Panc1 (cell line): ENCODE measurements around the gene BDP1. TPM values are rescaled to one million over a fixed set of nuclear protein-coding genes. Genes with fewer than 3 reads are reported as not detected.

Experiments used
- ATAC-seq: fragments of 200-7000 bp; cut with Tn5 transposase; 2 replicates; pipeline ENCODE4 v1.9.1; 2020; ENCODE audit warnings: mild to moderate bottlenecking, moderate library complexity
- BruUV-seq: library from RNA; stranded (reverse); fragments of 400-500 nt; replicated peaks from 2 replicates; lab custom pipeline; 2021; lab: Mats Ljungman, UMichigan
- CTCF ChIA-PET: fragments of 300-600 bp; sonication (Branson Sonifier 250); formaldehyde crosslinking; loops from one replicate; lab custom pipeline; 2022; ENCODE audit warnings: antibody characterized with exemption; lab: Charles Lee
- POLR2A ChIA-PET: fragments of 300-600 bp; sonication (Branson Sonifier 250); formaldehyde crosslinking; loops from one replicate; lab custom pipeline; 2022; ENCODE audit warnings: antibody characterized with exemption; lab: Charles Lee
- DNase-seq: peaks from one replicate; pipeline ENCODE4 v3.0.0-alpha.2; 2010; ENCODE audit warnings: low read depth, low spot score
- H3K27ac ChIP-seq: 2 replicates; pipeline ENCODE4 v1.5.1; 2011; ENCODE audit warnings: mild to moderate bottlenecking, low read length, inconsistent platforms
- H3K27me3 ChIP-seq: fragments of 200-500 bp; sonication (Bioruptor generic); 2 replicates; pipeline ENCODE4 v1.6.0; 2014; ENCODE audit warnings: low read length, inconsistent platforms; ENCODE audit not compliant: control insufficient read depth, insufficient read depth
- H3K36me3 ChIP-seq: fragments of 200-500 bp; sonication (Bioruptor generic); 2 replicates; pipeline ENCODE4 v1.5.1; 2014; ENCODE audit warnings: inconsistent platforms, mild to moderate bottlenecking, low read length, moderate library complexity; ENCODE audit not compliant: control insufficient read depth, insufficient read depth
- H3K4me1 ChIP-seq: 2 replicates; pipeline ENCODE4 v1.5.1; 2011; ENCODE audit warnings: inconsistent platforms, mild to moderate bottlenecking, low read length, moderate library complexity; ENCODE audit not compliant: control insufficient read depth, insufficient read depth
- H3K4me3 ChIP-seq, 2 experiments: 2 replicates each; pipeline ENCODE4 v1.5.1; 2011 to 2012; ENCODE audit warnings: low read depth in 2 of 2, low read length in 2 of 2, mild to moderate bottlenecking in 2 of 2, inconsistent platforms in 1 of 2, moderate library complexity in 1 of 2
- H3K9me3 ChIP-seq: fragments of 200-500 bp; sonication (Bioruptor generic); 2 replicates; pipeline ENCODE4 v1.5.1; 2014; ENCODE audit warnings: low read depth, mild to moderate bottlenecking, inconsistent platforms, low read length, moderate library complexity; ENCODE audit not compliant: control insufficient read depth, insufficient read depth
- POLR2AphosphoS5 ChIP-seq: IDR thresholded peaks from 2 replicates; pipeline ENCODE4 v1.6.1; 2012; ENCODE audit warnings: mild to moderate bottlenecking, low read depth, low read length, moderate library complexity
- SIN3A ChIP-seq: IDR thresholded peaks from 2 replicates; pipeline ENCODE4 v1.6.1; 2012; ENCODE audit warnings: low read depth, mild to moderate bottlenecking, low read length, moderate library complexity, borderline replicate concordance; ENCODE audit not compliant: insufficient read depth
- TCF7L2 ChIP-seq: IDR thresholded peaks from 2 replicates; pipeline ENCODE4 v1.6.1; 2011; ENCODE audit warnings: mild to moderate bottlenecking, low read depth, low read length, inconsistent platforms
- in situ Hi-C: cut with HindIII; loops from 2 replicates; pipeline ENCODE4 v1.10.0; 2016; ENCODE audit warnings: low sequenced_read_pairs, low pct_unique_long_range_greater_than_20kb
- intact Hi-C: fragments of 100-400 bp; cut with micrococcal nuclease; formaldehyde crosslinking; loops from one replicate; pipeline ENCODE4 v1.10.0; 2022; ENCODE audit not compliant: unreplicated experiment
- total RNA-seq: library from RNA; stranded (reverse); gene quantifications from one replicate; pipeline ENCODE4 v1.2.1, GENCODE V29; 2021; ENCODE audit not compliant: unreplicated experiment
- TF ChIP-seq, protein P1 (sequence below), 2 experiments: IDR thresholded peaks; 2 replicates each; pipeline ENCODE4 v1.6.1; 2011 to 2012; ENCODE audit warnings: low read depth in 2 of 2, control low read depth in 1 of 2, low read length in 1 of 2, mild to moderate bottlenecking in 1 of 2, moderate library complexity in 1 of 2; ENCODE audit not compliant: insufficient read depth in 1 of 2
- TF ChIP-seq, protein P2 (sequence below): fragments of 450-650 bp; IDR thresholded peaks from 2 replicates; pipeline ENCODE4 v1.5.1; 2017; ENCODE audit warnings: mild to moderate bottlenecking

Gene BDP1
- total RNA-seq, 1 experiment from 2014 or later, result 30.7 TPM

DNA sequence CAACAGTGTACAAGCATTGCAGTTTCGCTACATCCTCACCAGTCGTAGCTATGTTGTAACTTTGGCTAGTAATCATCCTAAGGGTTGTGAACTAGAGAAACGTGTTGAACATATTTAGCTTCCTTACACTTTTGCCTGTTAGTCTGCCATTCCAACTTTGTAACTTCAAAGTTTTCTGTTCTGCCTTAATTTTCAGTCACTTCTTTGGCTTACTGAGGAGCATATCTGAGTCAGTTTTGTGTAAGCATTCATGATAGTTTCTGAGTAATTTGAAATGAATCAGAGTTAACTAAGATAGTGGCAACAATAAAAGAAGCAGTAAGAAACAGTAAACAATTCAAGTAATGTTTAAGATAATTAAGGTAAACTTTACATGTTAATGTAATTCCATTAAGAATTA, 72.8 kb downstream of the BDP1 start:
- no peak for DNase-seq
- Histone ChIP-seq H3K9me3 (no peaks in the 10 kb centered on the region), H3K4me1 (no peaks in the 10 kb centered on the region), H3K4me3 (no peak overlapping the region), H3K27me3 (no peaks in the 10 kb centered on the region), H3K27ac (no peak overlapping the region), H3K36me3 (peaks cover 21% of the 10 kb centered on the region)
- intact Hi-C loops, result no loop called here
- BruUV-seq, result no TSS peak
- no peak for ATAC-seq
- TF ChIP-seq, protein P1, sequence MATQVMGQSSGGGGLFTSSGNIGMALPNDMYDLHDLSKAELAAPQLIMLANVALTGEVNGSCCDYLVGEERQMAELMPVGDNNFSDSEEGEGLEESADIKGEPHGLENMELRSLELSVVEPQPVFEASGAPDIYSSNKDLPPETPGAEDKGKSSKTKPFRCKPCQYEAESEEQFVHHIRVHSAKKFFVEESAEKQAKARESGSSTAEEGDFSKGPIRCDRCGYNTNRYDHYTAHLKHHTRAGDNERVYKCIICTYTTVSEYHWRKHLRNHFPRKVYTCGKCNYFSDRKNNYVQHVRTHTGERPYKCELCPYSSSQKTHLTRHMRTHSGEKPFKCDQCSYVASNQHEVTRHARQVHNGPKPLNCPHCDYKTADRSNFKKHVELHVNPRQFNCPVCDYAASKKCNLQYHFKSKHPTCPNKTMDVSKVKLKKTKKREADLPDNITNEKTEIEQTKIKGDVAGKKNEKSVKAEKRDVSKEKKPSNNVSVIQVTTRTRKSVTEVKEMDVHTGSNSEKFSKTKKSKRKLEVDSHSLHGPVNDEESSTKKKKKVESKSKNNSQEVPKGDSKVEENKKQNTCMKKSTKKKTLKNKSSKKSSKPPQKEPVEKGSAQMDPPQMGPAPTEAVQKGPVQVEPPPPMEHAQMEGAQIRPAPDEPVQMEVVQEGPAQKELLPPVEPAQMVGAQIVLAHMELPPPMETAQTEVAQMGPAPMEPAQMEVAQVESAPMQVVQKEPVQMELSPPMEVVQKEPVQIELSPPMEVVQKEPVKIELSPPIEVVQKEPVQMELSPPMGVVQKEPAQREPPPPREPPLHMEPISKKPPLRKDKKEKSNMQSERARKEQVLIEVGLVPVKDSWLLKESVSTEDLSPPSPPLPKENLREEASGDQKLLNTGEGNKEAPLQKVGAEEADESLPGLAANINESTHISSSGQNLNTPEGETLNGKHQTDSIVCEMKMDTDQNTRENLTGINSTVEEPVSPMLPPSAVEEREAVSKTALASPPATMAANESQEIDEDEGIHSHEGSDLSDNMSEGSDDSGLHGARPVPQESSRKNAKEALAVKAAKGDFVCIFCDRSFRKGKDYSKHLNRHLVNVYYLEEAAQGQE (IDR thresholded peaks at IDR 0.05; ENCODE audit: insufficient read depth in 1 of 2, low read depth in 2 of 2, low read length in 1 of 2), result no peak
- no peak for TF ChIP-seq SIN3A
- TF ChIP-seq POLR2AphosphoS5, result no peak
- no peak for TF ChIP-seq TCF7L2
- TF ChIP-seq, protein P2, sequence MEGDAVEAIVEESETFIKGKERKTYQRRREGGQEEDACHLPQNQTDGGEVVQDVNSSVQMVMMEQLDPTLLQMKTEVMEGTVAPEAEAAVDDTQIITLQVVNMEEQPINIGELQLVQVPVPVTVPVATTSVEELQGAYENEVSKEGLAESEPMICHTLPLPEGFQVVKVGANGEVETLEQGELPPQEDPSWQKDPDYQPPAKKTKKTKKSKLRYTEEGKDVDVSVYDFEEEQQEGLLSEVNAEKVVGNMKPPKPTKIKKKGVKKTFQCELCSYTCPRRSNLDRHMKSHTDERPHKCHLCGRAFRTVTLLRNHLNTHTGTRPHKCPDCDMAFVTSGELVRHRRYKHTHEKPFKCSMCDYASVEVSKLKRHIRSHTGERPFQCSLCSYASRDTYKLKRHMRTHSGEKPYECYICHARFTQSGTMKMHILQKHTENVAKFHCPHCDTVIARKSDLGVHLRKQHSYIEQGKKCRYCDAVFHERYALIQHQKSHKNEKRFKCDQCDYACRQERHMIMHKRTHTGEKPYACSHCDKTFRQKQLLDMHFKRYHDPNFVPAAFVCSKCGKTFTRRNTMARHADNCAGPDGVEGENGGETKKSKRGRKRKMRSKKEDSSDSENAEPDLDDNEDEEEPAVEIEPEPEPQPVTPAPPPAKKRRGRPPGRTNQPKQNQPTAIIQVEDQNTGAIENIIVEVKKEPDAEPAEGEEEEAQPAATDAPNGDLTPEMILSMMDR, result no peak
- in situ Hi-C loops, result no loop called here
- ChIA-PET POLR2A (no interaction called here), CTCF (no interaction called here)

DNA sequence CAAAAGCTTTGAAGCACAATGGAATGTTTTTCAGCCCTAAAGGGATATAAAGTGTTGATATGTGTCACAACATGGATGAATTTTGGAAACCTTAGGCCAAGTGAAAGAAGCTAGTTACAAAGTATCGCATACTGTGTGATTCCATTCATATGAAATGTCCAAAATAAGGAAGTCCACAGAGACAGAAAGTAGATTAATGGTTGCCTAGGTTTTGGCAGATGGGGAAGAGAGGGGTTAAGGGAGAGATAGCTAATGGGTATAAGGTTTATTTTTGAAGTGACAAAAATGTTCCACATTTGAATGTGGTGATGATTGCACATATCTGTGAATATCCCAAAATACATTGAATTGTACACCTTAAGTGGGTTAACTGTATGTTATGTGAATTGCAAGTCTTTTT, 74.2 kb downstream of the BDP1 start:
- Histone ChIP-seq H3K9me3 (no peaks in the 10 kb centered on the region), H3K27ac (no peak overlapping the region), H3K36me3 (peaks cover 11% of the 10 kb centered on the region; the same call in 1 of the 2 replicates), H3K4me3 (no peak overlapping the region), H3K4me1 (no peaks in the 10 kb centered on the region), H3K27me3 (no peaks in the 10 kb centered on the region)
- POLR2A ChIA-PET, result no interaction called here
- intact Hi-C loops, result no loop called here
- no peak for TF ChIP-seq POLR2AphosphoS5
- TF ChIP-seq, protein P2, result no peak
- no peak for TF ChIP-seq SIN3A
- TF ChIP-seq TCF7L2, result no peak
- TF ChIP-seq, protein P1 (IDR thresholded peaks at IDR 0.05; ENCODE audit: insufficient read depth in 1 of 2, low read depth in 2 of 2, low read length in 1 of 2), result no peak
- ATAC-seq (no peak), DNase-seq (no peak)
- CTCF ChIA-PET, result no interaction called here
- in situ Hi-C loops, result no loop called here
- no TSS peak for BruUV-seq
